Fibroblast of peridontal ligament (primary cell): Measurements from ENCODE around the gene ZNF503.
A peak's percentile ranks its signal among the peaks of the same experiment; 100 is the strongest.
"Not testable (repeated sequence)": the region's sequence is repeated elsewhere in the genome, so short reads cannot be mapped to it uniquely, and the experiment has no call there.

Experiments
- DNase-seq: peaks from one replicate; pipeline ENCODE4 v3.0.0-alpha.2; 2010; ENCODE audit errors: extremely low read depth

ZNF503 gene

DNA sequence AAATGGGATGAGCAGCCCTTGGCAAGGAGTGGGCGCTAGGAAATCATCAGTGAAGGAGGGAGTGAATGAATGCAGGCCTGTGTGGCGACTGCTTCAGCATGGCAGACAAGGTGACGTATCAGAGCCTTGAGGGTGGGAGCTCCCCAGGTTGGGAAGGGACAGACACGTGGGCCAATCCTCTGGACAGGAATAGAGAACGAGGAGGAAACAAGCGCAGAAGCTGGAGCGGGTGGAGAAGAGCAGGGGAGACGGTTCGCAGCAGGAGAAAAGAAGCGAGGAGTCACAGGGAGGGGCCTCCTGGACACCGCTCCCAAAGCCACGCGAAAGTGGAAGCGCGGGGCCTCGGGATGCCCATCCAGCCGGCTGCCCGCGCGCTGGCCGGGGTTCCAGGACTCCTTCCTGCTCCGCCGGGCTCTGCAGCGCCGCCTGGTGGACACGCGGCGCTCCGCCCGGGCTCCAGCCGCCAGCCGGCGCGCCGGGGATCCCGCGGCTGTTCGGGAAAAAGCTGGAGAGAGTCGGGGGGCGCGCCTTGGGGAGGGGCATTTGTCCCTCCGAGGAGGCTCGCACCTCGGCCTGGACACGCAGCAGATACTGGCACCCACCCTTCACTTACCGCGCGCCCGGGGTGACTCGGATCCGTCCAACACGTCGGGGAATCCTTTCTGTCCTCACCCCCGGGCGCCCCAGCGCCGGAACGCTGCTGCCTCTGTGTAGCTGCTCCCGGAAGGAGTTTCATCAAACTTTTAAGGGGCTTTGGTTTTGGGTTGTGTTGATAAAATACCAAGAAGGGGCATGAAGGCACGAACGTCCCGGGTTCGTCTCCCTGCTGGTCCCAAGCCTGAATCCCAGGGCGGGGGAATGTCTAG is 6.3 kb downstream of the ZNF503 start:
- DNase-seq = no peak

DNA sequence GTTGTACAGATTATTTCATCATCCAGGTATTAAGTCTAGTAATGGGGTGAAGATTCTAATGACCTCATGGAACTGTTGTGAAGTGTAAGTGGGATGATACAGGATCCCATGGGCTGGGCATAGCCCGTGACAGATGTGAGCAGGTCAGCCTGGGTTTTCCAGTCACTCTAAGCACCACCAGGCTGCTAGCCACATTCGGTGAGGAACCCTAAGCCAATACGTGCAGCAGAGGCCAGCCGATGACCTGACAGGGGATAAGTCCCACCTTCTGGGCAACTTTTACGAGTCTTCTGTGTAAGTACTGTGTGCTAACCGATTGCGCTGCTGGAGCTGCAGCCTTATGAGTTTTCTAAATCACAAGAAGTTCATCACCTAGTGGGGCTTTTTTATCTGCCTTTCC is 7.3 kb downstream of the ZNF503 start:
- no peak for DNase-seq

DNA sequence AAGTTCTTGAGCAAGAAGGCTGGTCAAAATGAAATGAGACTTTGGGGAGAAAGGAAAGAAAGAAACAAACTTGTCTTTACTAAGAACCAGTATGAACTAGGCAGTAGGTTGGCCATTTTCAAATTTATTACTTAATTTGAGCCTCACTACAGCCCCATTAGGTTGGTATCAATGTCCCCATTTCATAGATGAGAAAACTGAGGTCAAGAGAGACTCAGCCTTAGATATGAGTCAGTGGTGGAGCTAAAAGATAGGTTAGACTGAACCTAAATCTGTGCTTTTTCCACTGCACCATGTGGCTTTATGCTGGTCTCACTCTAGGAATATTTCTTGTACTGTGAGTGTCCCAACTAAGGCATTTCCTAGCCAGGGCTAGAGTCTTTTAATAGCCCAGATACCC is 8.8 kb downstream of the ZNF503 start:
- no peak for DNase-seq

DNA sequence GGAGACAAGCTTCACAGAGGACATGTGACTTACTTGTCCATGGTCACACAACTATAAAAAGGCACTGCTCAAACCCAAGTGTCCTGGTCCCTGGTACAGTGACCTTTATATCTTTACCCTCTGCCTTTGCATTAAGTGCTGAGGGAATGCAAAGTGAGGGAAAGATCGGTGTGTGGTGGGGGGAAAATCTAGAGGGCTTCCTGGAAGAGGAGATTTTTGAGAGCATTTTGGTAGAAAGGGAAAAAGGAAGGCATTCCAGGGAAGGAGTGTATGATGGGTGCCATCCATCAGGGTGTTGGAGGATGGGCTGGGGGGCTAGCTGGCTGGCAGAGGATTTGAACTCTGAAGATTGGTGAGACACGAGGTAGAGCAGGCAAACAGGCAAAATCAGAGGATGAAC is 9.3 kb downstream of the ZNF503 start:
- no peak for DNase-seq

DNA sequence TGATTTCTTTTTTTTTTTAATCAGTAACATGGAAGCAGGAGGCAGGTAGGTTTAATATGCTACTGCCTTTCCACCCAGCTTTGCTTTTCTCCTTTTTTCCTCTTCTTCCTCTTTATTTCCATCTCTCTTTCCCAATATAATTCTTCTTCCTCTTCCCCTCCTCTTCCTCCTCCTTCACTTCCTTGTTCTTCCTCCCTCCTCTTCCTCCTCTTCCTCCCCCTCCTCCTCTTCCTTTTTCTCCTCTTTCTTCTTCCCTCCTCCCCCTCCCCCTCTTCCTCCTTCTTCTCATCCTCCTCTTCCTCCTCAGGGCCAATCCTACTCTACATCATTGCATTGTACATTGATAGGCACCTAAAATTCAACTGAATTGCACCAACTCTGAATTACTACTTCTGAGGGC is 11.4 kb downstream of the ZNF503 start:
- no peak for DNase-seq

DNA sequence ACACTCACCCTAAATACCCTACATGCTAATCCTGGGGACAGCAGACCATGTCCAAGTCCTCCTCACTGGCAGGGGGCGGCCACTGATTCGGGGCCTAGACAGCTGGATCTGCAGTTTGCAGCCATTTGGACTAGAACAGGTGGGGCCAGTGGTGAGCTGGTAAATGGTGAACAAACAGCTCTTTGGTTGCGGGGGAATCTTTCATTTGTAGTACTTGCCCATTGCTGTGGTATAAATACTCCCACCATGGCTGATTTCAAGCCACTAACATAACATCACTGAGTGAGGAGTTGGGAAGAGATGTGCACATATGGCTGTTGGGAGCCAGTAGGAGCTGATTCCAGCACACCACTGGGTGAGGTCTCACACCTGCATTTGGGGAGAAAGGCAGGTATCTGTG is 13.5 kb downstream of the ZNF503 start:
- DNase-seq = no peak

DNA sequence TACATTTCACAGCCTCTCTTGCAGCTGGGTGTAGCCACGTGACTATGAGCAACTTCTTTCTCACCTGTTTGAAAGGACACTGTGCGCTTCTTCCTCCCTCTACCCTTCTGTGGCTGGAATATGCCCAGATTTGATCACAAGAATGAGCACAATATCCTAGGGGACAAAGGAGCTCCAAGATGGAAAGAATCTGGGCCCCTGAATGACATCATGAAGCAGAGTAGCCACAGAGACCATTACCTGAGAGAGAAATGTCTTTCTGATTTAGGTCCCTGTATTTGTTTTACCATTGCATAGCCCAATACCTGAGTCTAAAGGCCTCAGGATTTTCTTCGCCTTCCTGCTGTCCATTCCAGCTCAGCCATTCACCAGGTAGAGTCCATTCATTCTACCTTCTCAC is 15.4 kb downstream of the ZNF503 start:
- no peak for DNase-seq

DNA sequence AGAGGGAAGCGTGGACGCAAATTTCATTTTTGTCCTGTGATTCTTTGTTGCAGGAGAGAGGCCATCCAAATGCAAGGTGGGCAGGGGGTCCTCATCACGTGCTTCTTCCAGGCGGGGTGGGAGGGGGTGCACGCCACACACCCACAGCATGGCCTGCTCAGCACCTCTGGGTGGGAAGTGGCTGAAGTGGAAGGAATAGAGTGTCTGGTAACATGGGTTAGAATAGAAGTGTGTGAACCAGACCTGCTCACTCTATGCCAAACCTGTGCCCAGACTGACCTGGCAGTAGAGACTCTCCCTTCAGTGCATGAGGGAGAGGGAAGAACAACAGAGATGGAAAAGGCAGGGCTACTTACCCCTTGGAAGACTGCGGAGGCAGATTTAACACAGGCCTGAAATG is 21.7 kb downstream of the ZNF503 start:
- no peak for DNase-seq

DNA sequence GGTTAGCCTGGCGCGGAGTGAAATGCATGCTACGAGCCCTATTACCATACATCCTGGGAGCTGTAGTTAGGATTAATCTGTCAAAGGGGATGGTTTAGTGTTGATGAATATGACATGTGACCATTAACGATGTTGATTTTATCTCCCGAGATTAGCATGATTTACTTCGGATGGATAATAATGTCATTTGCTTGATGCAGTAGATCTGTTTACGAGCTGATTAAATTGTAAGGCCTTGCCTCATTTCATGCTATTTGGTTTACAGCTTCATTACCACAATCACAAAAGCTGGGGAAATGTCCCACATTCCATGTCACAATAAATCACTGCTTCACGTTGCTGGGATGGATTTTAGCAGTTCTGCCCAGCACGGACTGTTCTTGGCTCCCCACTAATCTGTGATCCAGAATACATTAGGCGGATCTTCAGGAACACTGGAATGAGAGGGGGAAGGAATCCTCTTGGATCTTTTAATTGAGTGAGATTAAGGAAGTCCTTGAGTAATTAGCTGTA is 22.3 kb downstream of the ZNF503 start:
- no peak for DNase-seq

DNA sequence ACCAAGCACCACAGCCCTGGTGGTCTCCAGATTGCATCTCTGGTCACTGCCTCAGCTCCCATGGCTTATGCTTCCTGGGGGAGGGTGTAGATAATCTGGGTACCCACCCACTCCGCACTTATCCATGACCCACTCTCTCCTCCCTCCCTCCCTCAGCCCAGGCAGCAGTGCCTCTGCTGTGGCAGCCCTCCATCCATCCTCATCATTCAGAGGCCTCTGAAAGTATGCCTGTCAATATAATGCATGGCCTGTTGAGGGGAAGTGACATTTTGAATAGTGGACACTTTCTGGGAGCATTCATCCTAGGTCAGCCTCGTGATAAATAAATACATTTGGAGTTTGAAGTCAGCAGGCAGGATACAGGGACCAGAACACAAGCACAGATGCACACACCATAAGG is 23.2 kb downstream of the ZNF503 start:
- DNase-seq = no peak

DNA sequence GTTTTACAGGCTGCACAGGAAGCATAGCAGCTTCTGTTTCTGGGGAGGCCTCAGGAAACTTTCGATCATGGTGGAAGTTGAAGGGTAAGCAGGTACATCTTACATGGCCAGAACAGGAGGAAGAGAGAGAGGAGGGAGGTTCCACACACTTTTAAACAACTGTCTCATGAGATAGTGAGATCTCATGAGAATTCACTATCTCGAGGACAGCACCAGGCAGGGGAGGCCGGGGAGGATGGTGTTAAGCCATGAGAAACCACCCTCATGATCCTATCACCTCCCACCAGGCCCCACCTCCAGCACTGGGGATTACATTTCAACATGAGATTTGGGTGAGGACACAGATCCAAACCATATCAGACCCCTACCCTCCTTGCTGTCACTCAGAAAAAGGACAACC is 23.7 kb downstream of the ZNF503 start:
- DNase-seq = no peak

DNA sequence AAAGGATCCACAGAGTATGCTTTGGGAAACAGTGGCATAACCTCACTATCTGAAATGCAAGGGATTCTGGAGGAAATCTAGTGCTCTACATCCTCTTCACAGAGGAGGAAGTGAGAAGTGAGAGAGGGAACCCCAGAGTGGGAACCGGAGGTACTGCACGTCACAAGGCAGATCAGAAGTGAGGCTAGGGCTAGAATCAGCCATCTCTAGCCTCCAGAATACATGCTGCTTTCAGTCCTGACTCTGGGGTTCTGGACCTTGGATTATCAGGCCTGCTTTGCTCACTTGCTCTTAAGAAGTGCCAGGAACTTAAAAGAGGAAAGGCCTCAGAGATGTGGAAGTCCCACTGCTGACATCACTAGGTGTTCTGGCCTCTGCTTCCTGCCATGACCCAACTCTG is 25.7 kb downstream of the ZNF503 start:
- DNase-seq = no peak

DNA sequence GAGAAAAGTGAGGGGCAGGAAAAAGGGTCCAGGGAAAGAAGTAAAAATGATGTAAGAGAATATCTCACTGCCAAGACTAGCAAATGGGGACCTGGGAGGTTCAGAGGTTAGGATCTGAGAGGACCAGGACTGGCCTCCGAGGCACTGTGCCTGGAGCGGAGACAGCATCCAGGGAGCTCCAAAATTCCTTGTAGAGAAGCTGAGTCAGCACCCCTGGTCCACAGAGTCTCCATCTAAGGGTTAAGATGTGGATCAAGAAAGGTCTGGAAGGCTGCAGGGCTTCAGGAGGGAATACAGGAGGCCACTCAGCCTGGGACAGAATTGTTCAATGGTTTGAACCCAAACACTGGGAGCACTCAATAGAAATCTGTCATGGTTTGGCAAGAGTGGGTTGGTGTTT is 30.6 kb downstream of the ZNF503 start:
- no peak for DNase-seq

DNA sequence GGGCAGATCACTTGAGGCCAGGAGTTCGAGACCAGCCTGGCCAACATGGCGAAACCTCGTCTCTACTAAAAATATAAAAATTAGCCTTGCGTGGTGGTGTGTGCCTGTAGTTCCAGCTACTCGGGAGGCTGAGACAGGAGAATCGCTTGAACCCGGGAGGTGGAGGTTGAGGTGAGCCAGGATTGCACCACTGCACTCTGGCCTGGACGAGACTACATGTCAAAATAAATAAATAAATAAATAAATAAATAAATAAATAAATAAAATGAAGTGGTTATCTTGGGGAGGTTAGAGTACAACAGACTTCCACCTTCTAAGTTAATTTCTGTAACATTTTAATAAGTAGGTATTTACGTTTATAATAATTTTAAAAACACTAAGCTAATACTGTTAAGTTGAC is 31.7 kb downstream of the ZNF503 start:
- DNase-seq = not testable (repeated sequence)

DNA sequence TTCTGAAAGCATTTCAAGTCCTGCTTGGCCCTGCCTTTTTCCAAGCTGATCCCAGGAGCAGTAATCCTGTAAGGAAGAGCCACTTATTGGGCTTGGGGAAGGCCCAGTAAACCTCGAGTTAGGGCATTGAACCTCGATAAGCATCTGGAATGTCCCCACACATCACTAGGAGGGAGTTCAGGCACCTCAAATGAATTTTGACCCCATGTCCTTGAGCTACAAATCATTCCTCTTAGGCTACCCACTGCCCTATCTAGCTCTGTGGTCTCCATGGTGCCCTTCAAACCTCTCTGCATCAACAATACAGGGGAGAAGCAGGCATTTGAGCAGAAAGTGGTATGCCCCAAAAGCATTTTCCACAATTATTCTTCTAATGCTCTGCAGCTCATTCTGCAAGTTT is 33.7 kb downstream of the ZNF503 start:
- DNase-seq = no peak

DNA sequence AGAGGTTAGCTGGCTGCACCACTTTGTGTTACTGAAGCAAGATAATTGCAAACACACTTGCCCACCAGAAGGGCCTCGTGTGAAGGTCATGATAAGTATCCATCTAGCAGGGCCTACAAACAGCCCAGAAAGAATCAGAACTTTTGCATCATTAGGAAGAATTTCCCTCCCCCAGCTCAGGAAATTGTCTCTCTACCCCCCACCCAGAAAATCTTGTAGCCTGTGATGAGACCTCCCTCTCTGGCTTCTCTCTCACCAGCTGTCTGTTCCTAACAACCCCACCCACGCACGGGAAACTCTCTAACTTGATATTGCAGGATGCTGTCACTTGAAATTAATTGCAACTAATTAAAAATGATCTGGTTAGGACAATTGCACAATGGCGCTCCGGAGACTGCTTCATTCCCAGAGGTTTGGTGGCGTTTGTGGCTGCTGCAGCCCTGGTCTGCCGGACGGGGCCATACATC is 34.5 kb downstream of the ZNF503 start:
- DNase-seq = no peak

DNA sequence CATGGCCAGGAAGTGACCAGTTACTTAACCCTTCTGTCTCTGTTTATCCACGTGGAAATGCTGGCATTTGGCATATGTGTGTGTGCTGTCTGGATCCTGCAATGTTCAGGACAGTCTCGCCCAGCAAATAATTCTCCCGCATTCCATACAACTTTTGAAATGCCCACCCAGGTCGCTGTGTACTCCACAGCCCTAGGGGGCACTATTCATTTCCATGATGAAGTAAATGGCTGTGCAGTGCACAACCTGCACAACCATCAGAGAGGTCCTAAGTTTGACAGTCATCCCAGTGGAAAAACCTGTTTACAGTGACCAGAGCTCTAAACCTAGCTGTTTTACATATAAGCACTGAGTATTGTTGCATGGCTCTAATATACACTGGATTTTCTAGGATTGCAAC is 38.1 kb downstream of the ZNF503 start:
- no peak for DNase-seq

DNA sequence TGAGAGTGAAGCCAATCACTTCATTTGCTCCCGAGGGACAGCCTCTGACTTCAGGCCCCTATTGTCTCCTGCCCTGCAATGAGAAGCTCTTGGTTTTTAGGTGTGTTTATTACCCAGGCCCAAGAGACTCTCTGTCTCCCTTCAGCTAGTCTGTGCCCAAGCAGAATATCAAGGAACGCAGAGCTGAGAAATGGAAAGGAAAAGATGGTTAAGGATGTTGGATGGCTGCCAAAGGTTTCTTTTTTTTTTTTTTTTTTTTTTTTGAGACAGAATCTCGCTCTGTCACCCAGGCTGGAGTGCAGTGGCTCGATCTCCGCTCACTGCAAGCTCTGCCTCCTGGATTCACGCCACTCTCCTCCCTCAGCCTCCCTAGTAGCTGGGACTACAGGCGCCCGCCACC is 41.7 kb downstream of the ZNF503 start:
- not testable (repeated sequence) for DNase-seq

DNA sequence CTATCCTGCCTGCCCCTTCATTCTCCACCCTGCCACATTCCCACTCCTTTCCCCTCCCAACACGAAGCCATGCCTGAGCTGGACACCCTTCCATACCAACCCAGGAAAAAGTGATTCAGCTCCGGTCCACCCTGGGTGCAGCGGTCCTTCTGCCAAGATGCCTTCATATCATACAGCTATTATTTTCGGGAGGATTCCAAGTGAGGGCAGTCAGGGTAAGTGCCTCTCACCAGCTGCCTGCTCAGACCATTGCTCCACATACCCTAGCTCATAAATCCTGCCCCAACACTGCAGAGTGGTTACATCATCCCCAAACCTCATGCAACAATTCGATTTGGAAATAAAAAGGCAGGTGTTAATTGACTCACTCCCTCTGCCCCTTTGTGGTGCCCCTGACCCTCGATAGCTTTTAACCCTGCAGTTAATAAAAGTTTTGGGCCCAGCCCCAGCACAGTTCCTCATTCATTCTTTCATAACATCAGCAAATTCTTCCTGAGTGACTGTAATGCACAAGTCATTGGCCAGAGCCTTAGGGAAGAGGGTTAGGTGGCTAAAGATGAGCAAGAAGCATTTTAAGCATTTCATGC is 42.6 kb downstream of the ZNF503 start:
- DNase-seq = peak; percentile 80

DNA sequence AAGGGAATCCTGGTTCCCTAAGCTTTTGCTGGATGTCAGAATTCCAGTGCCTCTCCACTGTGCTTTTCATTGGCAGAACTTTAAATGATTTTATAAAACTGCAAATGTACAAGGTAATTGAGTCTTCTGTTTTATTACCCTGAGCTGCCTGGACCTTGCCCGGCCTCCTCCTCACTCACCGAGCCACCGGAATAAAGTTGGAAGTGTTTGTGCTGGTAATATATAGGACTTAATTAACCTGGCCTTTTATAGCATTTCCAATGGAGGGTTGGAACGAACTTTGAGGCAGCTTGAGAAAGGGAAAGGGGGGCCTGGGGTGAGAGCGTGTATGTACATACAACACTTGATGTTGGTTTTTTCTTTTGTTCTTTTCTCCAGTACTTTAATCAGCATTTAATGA is 43.4 kb downstream of the ZNF503 start:
- DNase-seq = no peak

DNA sequence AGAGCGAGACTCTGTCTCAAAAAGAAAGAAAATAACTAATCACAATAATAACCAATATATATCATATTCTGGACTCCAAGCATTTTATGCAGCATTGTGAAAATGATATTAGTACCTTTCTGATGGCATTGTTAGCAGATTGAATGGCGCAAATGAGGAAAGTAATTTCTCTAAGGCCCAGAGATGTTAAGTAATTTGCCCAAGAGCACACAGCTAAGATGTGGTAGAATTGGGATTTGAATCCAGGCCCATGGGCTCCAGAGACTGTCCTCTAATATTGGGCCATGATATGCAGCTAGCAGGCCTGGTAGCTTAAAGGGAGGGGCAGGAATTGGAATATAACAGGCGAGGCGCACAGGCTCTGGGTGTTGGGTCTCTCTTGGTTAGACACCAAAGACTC is 44.1 kb downstream of the ZNF503 start:
- DNase-seq = no peak

DNA sequence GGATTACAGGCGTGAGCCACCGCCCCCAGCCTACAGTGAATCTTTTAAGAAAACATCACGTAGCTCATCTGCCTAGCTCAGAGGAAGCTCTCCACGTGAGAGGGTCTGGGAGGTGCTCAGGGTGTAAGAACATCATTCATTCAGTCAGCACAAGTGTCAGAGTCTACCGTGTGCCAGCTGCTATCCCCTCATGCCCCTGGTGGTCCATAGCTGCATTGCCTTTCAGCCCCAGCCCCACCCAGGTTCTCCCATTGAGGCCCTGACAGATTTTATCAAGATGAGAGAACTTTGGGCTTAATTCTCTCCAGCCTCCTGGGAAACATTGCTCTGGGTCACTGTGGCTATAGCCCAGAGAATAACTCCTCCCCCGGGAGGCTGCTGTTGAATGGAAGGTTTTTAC is 45.1 kb downstream of the ZNF503 start:
- DNase-seq = no peak

DNA sequence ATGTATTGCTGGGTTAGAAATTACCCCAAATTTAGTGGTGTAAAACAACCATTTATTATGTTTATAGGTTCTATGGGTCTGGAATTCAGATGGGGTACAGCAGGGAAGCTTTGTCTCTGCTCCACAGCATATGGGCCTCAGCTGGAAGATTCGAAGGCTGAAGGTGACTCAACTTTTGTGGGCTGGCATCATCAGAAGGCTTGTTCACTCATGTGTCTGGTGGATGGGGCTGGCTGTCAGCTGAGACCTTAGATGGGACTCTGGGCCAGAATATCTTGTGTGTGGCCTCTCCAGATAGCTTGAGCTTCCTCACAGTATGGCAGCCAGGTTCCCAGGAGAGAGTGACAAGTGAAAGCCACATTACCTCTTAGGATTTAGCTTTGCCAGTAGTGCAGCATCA is 45.9 kb downstream of the ZNF503 start:
- DNase-seq = no peak
